ENCODE data around the gene ZNF488.

DNA sequence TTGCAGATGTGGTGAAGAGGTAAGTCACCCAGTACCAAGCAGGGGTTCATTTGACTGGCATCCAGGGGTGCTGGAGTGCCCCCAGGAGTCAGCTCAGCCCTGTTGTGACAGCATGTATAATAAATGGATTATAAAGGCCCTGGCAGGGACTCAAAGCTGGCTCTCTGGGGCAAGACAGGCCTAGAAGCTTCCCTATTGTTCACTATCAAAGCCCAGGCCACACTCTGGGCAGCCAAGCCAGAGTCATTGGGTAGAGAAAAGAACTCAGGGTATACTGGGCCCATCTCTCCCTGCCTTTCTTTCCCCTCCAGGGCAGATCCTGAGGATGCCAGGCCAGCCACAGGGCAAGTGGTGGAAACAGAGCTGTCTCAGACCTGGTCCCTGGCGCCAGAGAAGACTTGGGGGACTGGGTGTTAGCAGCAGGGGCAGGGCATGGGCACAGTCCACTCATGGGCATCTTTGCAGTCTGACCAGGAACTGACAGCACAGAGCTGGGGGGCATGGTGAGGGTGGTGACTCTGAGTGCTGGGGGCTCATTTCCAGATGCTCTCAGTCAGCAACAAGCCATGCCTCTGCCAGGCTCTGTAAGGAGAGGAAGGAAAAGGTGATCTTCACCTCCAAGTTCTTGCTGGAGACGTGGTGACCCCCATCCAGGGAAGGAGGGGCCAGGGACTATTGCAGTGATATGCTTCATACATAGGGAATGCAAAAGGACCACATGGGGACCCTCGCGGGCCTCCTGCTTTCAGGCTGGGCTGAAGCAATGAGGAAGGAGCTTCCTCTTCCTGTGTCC lies 24.3 kb downstream of the ZNF488 start:
- TF ChIP-seq EP300 (IDR thresholded peaks at IDR 0.05), result no peak
- TF ChIP-seq, protein P1, sequence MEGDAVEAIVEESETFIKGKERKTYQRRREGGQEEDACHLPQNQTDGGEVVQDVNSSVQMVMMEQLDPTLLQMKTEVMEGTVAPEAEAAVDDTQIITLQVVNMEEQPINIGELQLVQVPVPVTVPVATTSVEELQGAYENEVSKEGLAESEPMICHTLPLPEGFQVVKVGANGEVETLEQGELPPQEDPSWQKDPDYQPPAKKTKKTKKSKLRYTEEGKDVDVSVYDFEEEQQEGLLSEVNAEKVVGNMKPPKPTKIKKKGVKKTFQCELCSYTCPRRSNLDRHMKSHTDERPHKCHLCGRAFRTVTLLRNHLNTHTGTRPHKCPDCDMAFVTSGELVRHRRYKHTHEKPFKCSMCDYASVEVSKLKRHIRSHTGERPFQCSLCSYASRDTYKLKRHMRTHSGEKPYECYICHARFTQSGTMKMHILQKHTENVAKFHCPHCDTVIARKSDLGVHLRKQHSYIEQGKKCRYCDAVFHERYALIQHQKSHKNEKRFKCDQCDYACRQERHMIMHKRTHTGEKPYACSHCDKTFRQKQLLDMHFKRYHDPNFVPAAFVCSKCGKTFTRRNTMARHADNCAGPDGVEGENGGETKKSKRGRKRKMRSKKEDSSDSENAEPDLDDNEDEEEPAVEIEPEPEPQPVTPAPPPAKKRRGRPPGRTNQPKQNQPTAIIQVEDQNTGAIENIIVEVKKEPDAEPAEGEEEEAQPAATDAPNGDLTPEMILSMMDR (IDR thresholded peaks at IDR 0.05), result no peak
